Tibial nerve (tissue), 4 donors: ENCODE measurements around the gene CDR2. TPM values are rescaled to one million over a fixed set of nuclear protein-coding genes. Genes with fewer than 3 reads are reported as not detected.

Experiments
- DNase-seq, 2 donors: peaks; one replicate each; pipeline ENCODE4 v3.0.0-alpha.2; 2019; ENCODE audit warnings: low spot score in 2 of 2
- H3K27ac ChIP-seq, 4 donors: fragments of 200-600 bp; sonication (generic) in 3 of 4; one replicate each; pipeline ENCODE4 v1.5.1; 2017 to 2019; ENCODE audit warnings: mild to moderate bottlenecking in 1 of 4
- H3K27me3 ChIP-seq, 2 donors: fragments of 200-600 bp; sonication (generic) in 1 of 2; one replicate each; pipeline versions ENCODE4 v1.5.1 to v1.6.0; 2017 to 2019
- H3K36me3 ChIP-seq, 3 donors: fragments of 200-600 bp; sonication (generic); one replicate each; pipeline ENCODE4 v1.5.1; 2018 to 2019
- H3K4me1 ChIP-seq, 4 donors: fragments of 200-600 bp; sonication (generic) in 3 of 4; one replicate each; pipeline ENCODE4 v1.5.1; 2017 to 2019
- H3K4me3 ChIP-seq, 4 donors: fragments of 200-600 bp; sonication (generic) in 3 of 4; one replicate each; pipeline ENCODE4 v1.5.1; 2017 to 2019; ENCODE audit warnings: mild to moderate bottlenecking in 1 of 4, moderate library complexity in 1 of 4
- H3K9me3 ChIP-seq, 4 donors: fragments of 200-600 bp; sonication (generic) in 3 of 4; one replicate each; pipeline ENCODE4 v1.5.1; 2017 to 2019
- CTCF ChIP-seq, 5 experiments: fragments of 200-600 bp in 3 of 5; fragments of 450-650 bp in 2 of 5; sonication (generic) in 3 of 5; IDR thresholded peaks; one replicate each; pipeline ENCODE4 v1.5.1; 2016 to 2019; ENCODE audit warnings: antibody characterized with exemption in 5 of 5, mild to moderate bottlenecking in 3 of 5, moderate library complexity in 2 of 5
- EP300 ChIP-seq, 2 donors: sonication (generic); formaldehyde crosslinking; IDR thresholded peaks; one replicate each; pipeline ENCODE4 v1.6.1; 2017; ENCODE audit warnings: antibody characterized with exemption in 2 of 2, mild to moderate bottlenecking in 1 of 2
- POLR2A ChIP-seq, 2 donors: fragments of 450-650 bp; IDR thresholded peaks; one replicate each; pipeline ENCODE4 v1.6.1; 2017; ENCODE audit warnings: antibody characterized with exemption in 2 of 2, mild to moderate bottlenecking in 2 of 2, moderate library complexity in 2 of 2
- WGBS, 2 donors: methylation state at CpG; one replicate each; pipeline ENCODE4 v1.1.5; 2018; 5-methylcytosine and 5-hydroxymethylcytosine counted together
- total RNA-seq, 4 donors: library from RNA; depleted of rRNA; stranded (reverse); fragments of >200 nt; gene quantifications; one replicate each; pipeline ENCODE4 v1.1.0, GENCODE V29; 2016

Gene CDR2
- total RNA-seq, 4 donors from 2014 or later: 16.4 to 25.1 (median 18.7) TPM

- Histone ChIP-seq H3K36me3 (peaks cover 0 to 100% (median 30%) of the 10 kb centered on the region in 3 donors), H3K27me3 (no peaks in the 10 kb centered on the region), H3K4me1 (no peaks in the 10 kb centered on the region), H3K27ac (no peak overlapping the region), H3K9me3 (no peaks in the 10 kb centered on the region), H3K4me3 (no peak overlapping the region)
- WGBS, 2 donors: 91 to 98% methylated on average over 10 of the region's 10 CpGs
- DNase-seq: no peak
- TF ChIP-seq POLR2A (IDR thresholded peaks at IDR 0.05): no peak
- TF ChIP-seq EP300 (IDR thresholded peaks at IDR 0.05): no peak
- TF ChIP-seq CTCF (IDR thresholded peaks at IDR 0.05): no peak
Measured at GRCh38 chr16:22313876-22314470, 60.4 kb downstream of the CDR2 start.

DNA sequence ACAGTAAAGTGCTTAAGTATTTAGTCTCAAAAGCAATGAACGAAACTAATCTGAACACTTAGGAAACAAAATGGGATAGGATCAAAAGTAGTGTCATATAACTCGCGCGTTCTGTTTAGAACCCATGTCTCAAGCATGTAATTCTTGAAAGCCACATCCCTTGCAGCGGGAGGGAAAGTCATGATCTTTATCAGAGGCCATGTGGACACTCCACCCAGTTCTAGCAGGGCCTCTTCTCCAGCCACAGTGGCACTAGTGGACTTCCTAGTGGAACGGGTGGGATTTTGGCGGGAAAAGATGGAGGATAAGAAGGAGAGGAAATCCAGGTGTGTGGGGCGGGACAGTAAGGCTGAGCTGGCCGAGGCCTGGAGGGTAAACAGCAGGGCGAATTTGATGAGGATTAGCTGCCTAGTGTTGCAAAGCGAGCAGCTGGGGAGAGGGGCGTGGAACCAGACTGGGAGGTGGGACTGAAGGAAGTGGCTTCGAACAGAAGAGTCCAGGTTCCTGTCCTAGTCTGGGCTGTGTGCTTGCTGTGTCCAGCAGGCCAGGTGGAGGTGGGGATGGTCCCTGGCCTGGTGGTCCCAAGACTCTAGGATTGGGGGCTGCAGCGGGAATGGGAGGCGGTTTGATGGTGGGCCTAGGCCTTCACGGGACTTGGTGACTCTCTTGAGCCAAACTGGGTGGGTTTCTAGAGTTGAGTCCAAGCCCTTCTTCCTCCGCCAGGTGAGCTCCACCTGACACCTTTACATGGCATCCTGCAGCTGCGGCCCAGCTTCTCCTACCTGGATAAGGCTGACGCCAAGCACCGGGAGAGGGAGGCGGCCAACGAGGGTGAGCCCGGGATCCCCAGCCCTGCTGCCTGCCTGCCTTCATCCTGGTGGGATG, 61.3 kb downstream of the CDR2 start:
- no peak for DNase-seq
- no peaks in the 10 kb centered on the region for H3K27me3 ChIP-seq
- peaks cover 0 to 100% (median 32%) of the 10 kb centered on the region in 3 donors for H3K36me3 ChIP-seq
- no peaks in the 10 kb centered on the region for H3K9me3 ChIP-seq
- no peak overlapping the region for H3K4me3 ChIP-seq
- 91% methylated on average over 21 to 23 of the region's 23 CpGs for WGBS, 2 donors
- TF ChIP-seq POLR2A (IDR thresholded peaks at IDR 0.05) (no peak), CTCF (IDR thresholded peaks at IDR 0.05) (no peak), EP300 (IDR thresholded peaks at IDR 0.05) (no peak)
- H3K27ac ChIP-seq: no peak overlapping the region
- no peaks in the 10 kb centered on the region for H3K4me1 ChIP-seq

- H3K36me3 ChIP-seq: peaks cover 0 to 100% (median 25%) of the 10 kb centered on the region in 3 donors
- no peaks in the 10 kb centered on the region for H3K9me3 ChIP-seq
- DNase-seq: no peak
- WGBS, 2 donors: 94 to 98% methylated on average over 4 of the region's 4 CpGs
- TF ChIP-seq POLR2A (IDR thresholded peaks at IDR 0.05): no peak
- no peak for TF ChIP-seq CTCF (IDR thresholded peaks at IDR 0.05)
- TF ChIP-seq EP300 (IDR thresholded peaks at IDR 0.05): no peak
- no peaks in the 10 kb centered on the region for H3K27me3 ChIP-seq
- H3K4me3 ChIP-seq: no peak overlapping the region
- no peak overlapping the region for H3K27ac ChIP-seq
- no peaks in the 10 kb centered on the region for H3K4me1 ChIP-seq
Measured at GRCh38 chr16:22311520-22311919, 62.9 kb downstream of the CDR2 start.

- Histone ChIP-seq H3K9me3 (no peaks in the 10 kb centered on the region), H3K36me3 (peaks cover 0 to 100% (median 21%) of the 10 kb centered on the region in 3 donors), H3K27me3 (no peaks in the 10 kb centered on the region), H3K4me3 (no peak overlapping the region), H3K27ac (no peak overlapping the region), H3K4me1 (no peaks in the 10 kb centered on the region)
- 97% methylated on average over 17 to 24 of the region's 24 CpGs for WGBS, 2 donors
- TF ChIP-seq POLR2A (IDR thresholded peaks at IDR 0.05) (no peak), CTCF (IDR thresholded peaks at IDR 0.05) (no peak), EP300 (IDR thresholded peaks at IDR 0.05) (no peak)
- DNase-seq: no peak
Measured at GRCh38 chr16:22308824-22309520, 65.4 kb downstream of the CDR2 start.
